HG03432 (cell line): ENCODE data around the gene PLA2G7.
"Not testable (repeated sequence)": the region's sequence is repeated elsewhere in the genome, so short reads cannot be mapped to it uniquely, and the experiment has no call there.

Source experiments
- ATAC-seq: cut with Tn5 transposase; IDR thresholded peaks from one replicate; pipeline ENCODE4 v1.9.1; 2021; ENCODE audit warnings: mild to moderate bottlenecking, moderate library complexity; ENCODE audit not compliant: unreplicated experiment

The PLA2G7 gene

DNA sequence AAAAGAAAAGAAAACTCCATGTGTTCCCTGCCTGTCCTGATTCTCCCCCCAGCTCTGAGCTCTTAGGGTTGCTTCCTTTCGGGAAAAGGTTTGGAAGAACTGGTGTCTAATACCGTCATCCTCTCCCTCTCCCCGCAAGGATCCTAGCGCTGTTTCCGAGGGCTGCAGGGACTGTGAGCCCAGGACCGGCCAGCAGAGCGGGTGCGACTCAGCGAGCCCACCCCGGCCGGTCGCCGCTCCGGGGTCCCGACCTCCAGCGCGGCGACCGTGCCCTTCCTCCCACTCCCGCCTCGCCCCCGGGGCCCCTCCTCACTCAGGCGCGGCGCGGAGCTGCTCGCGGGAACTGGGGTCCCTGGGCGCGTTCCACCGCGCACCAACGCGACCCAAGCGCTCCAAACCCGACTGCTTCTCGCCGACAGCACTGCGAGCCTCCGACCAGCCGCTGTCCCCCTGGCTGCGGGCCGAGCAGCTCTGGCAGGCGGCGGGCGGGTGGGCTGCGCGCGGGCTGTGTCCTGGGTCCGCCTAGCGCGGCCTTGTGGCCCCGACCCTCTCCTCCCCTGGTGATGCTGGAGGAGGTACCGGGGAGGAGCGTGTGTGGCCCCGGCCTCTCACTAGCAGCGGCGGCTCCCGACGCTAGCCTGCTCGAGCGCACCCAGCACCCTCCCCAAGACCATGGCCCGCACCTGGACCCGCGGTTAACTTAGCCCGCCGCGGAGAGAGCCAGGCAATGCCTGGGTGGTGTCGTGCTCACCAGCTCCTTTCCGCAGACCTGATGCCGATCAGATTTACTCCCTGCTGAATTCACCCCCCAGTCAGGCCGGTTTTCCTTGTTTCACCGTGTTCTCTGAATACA is at the start of gene PLA2G7:
Gene PLA2G7, minus strand, starts transcription at position 509 of the 853 bp plus-strand sequence. CDS start 12,484 bp downstream, outside the sequence.
- no peak for ATAC-seq

DNA sequence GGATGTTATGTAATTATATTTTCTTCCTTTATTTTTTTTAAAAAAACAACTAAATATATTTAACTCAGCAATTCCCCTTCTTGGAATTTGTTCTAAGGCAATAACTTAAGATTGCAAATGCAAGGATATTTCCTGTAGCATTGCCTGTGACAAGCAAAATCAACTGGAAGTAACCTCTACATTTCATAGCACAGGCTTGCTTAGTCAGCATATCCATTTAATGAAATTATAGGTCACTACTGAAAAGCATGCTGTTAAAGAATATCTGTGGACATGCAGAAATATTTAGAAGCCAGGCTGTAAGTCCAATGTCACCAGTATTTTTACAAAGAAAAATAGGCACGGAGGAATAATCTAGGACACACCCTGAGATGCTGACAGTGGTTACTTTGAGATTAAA is 49.4 kb upstream of the PLA2G7 start:
- no peak for ATAC-seq

DNA sequence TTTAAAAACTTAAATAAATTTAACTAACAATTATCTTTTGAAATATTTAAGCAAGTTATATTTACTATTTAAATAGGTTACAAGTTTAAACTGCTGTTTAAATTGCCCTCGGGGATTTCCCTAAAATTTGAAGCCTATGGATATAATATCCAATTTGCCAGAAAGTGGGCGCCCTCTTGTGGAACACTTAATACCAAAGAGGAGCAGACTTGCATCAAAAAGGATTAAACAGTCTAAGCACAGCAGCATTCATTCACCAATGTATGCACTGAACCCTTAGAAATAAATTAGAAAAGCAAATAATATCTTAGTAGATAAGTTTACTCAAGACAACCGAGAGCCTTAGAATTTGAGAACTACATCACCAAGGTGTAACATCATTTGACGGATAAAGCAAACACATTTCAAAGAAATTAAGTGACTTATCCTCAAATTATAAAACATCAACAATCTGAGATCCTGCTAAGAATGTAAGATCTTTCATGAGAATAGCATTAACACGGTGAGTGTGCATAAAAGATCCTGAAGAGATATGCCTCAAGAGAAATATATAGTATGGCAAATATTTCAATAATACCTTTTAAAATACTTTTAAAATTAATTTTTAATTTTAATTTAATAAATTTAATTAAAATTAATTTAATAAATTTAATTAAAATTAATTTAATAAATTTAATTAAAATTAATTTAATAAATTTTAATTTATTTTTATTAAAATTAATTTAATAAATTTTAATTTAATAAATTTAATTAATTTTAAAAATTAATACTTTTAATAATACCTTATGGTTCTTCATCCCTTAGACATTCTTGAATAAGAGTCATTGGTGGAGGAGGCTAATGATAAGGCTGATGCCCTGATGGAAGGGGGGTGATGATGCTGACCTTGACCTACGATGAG is 46.6 kb upstream of the PLA2G7 start:
- no peak for ATAC-seq

DNA sequence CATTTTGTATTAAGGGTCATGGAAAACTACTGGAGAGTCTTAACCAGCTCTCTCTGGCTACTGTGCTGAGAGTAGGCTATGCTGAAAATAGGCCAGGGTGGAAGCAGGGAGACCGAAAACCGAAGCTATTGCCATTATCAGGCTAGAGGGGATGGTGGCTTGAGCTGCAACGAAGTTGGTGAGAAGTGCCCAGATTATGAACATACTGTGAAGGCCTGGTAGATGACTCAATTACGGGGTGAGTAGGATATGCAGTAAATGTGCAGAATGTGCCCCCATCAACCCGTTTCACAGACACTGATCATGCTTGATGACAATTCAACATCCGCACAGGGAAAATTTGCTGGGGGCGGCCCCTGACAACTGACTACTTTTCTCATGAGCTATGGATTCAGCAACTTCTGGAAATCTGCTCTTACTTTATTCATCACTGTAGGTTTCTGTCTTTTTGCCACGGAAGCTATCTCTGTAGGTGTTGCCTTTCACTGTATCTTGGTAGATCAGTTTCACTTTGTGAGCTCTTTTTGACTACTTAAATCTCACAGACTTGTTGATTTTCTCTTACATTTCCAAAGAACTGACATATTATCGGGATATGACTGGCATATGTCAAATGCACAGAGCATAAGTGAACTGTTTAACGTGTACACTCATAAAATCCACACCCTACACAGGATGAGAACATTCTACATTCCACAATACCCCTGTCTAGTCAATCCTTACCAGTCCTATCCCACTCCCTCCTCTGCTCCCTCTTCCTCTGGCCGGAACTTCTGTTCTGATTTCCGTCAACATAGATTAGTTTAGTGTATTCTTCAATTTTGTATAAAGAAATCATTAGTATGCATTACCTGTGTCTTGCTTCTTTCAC is 42.5 kb upstream of the PLA2G7 start:
- ATAC-seq = no peak

DNA sequence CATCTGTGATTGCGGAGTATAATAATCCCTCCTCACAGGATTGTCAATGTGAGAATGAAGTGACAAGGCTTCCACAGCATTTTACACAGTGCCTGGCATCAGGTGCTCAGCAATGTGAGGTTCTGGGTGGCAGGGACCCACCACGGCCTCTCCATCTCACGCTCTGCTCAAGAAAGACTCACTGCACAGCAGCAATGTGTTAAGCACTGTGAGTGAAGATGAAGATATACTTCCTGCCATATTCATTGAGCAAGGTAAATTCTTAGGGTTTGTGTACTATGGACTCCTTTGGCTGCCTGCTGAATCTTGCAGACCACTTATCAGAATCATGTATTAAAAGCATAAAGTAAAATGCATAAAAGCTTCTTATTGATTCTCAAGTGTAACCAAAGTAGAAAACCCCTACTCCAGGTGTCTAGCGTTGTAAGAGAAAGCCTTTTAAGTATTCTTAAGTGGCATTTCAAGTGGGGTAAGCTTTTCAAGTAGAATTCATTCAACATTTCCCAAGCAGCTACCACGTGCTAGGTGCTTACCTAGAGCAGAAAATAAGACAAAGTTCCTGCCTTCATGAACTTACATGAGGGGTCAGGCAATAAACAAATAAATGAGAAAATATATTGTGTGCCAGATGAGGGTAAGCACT is 41.0 kb upstream of the PLA2G7 start:
- ATAC-seq = no peak

DNA sequence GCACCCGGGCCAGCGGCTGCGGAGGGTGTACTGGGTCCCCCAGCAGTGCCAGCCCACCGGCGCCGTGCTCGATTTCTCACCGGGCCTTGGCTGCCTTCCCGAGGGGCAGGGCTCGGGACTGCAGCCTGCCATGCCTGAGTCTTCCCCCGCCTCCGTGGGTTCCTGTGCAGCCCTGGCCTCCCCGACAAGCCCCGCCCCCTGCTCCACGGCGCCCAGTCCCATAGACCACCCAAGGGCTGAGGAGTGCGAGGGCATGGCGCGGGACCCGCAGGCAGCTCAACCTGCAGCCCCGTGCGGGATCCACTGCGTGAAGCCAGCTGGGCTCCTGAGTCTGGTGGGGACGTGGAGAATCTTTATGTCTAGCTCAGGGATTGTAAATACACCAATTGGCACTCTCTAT is 39.6 kb upstream of the PLA2G7 start:
- ATAC-seq = not testable (repeated sequence)

DNA sequence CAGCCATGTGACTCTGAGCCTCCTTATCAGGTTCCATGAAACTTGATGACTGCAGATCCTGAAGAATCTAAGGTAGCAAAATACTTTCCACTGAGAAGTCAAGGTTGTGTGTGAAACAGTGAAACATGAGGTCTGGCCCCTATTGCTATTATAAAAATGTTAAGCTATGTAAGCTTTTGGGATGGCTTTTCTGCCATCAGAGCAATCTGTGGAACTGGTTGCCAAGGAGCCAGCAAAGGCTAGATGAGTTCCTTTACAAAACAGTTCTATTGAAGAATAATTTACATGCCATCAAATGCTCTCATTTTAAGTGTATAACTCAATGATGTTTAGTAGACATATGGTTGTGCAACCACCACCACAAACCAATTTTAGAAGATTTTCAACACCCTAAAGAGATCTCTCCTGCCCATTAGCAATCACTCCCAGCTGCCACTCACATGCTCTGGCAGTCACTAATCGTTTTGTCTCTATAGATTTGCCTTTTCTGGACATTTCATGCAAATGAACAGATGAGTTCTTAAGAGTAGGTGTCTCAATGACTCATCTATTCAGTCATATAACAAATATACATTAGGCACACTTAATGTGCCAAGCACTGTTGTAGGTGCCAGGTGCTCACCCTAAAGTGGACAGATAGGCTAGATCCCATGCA is 38.2 kb upstream of the PLA2G7 start:
- ATAC-seq = no peak

DNA sequence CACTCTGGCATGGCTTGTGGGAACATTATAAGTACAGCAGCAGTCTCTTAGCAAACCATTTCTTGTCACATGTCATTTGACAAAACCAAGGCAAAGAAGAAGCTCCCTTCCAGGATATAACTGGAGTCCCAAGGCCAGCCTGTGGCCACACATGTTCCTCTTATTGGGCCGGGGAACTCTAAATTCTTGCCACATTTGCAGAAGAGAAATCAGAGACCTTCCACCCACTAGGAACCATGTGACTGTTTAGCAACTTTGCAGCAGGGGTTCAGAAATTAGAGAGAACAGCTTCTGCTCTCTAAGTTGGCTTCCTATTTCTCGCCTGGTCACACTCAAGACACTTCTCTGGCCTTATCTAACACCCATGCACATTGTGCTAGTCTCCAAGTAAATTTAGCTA is 37.6 kb upstream of the PLA2G7 start:
- peak; percentile 45 for ATAC-seq

DNA sequence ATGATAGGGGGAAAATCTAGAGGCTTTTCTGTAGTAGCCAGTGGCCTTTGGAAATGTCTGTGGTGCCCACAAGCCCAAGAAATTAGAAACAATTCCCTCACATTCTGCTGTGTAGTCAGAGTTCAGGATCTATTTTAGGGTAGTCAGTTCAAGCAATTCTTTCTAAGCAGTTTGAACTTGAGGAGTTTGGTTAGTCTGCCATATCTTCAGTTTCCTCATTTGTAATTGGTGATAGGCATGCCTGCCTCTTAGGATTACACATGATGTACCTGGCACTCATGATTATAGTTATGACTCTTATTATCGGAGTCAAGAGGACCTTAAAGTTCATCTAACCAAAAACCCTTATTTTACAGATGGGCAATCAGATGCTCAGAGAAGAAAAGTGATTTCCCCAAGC is 36.8 kb upstream of the PLA2G7 start:
- no peak for ATAC-seq

DNA sequence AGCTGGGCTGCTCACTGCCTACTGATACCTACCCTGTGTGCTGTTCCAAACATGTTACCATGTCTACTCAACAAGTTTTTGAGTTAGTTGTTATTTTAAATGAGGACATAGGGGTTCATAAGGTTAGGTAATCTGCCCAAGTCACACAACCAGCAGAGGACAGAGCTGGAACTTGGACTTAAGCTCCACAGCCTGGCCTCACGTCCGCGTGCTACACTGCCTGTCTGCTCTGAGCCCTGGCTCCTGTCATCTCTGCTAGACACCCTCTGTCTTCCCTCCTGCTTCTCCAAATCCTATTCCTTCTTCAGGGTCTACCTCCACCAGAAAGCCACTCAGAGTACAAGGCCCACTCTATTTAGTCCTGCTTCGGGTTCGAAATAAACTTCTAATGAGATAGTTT is 29.8 kb upstream of the PLA2G7 start:
- no peak for ATAC-seq

DNA sequence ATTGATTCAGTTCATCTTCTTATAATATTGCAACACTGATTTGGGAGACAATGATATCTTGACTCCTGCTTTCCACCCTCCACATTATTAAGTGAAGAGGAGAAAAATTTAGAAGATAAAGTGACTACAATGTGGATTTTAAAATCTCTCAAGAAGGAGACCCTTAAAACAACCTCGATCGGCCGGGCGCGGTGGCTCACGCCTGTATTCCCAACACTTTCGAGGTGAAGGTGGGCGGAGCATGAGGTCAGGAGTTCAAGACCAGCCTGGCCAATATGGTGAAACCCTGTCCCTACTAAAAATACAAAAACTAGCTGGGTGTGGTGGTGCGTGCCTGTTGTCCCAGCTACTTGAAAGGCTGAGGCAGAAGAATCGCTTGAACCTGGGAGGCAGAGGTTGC is 29.1 kb upstream of the PLA2G7 start:
- not testable (repeated sequence) for ATAC-seq

DNA sequence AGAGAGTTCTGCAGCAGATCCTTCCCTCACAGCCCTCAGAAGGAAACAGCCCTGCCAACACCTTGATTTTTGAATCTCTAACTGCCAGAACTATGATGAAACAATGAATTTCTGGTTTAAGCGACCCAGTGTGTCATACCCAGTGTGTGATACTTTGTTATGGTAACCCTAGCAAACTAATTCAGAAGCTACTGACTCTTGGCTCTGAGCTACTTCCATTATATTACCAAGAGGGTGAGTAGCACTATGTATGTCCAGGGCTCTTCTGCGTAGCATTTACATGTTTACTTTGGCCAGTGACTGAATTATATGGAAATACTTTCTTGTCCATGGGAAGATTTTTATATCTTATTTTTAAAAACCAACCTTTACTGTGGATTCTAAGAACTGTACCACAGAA is 28.3 kb upstream of the PLA2G7 start:
- no peak for ATAC-seq

DNA sequence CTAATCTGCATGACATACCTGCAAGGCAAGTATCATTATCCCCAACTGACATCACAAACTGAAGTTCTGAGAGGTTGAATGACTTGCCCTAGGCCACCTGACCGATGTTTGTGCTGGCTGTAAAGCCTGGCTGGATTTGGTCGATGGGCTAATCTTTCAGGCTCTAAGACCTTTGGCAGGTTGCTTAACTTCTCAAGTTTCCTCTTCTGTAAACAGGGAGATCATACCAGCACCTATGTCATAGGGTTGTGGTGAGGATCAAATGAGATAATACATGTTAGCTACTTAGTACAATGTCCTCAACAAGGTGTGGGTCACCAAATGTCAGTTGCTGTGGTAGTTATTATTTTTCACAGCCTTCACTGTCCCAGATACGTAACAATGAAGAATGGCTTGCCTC is 25.8 kb upstream of the PLA2G7 start:
- no peak for ATAC-seq

DNA sequence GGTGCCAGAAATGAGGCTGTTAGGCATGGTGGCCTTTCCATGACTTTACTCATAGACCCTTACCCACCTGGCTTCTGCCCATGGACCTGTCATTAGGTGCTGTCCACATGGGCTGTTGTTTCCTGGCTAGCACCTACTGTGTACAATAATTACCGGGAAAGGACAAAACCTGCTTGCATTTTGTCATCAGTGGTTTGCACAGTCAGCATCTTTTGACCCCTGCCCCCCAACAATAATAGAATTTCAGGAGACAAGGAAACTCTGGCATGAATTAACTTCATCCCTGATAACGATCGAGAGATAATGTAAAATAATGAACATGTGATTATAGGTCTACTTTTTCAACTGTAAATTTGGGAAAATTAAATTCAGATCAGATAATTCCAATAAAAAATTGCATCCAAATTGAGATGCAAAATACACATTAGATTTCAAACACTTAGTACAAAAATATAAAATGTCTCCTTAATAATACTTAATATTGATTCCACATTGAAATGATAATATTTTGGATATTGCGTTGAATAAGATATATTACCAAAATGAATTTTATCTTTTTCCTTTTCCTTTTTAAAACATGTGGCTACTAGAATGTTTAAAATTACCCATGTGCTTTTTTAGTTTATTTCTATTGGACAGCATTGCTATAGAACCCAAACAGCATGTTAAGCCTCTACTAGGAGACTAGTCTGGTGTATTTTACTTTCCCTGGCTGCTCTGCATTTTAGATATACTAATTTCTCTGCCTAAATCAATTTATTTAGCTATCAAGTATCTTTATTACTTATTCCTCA is 24.0 kb upstream of the PLA2G7 start:
- no peak for ATAC-seq

DNA sequence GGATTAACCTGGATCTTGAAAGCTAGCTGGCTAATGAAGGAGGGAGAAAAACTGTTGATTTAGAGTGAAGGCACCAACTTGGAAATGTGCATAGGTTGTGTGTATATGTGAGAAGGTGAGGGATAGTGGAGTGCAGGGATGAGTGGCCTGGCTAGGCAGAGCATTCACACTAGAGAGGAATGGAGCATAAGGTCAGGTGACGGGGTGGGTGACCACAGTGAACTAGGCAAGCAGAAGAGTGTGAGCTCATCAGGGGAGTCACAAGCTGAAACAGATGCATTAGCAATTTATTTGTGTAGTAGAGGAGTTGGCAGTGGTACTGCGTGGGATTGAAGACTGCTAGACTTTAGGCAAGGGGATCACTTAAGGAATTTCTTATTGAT is 22.0 kb upstream of the PLA2G7 start:
- ATAC-seq = no peak

DNA sequence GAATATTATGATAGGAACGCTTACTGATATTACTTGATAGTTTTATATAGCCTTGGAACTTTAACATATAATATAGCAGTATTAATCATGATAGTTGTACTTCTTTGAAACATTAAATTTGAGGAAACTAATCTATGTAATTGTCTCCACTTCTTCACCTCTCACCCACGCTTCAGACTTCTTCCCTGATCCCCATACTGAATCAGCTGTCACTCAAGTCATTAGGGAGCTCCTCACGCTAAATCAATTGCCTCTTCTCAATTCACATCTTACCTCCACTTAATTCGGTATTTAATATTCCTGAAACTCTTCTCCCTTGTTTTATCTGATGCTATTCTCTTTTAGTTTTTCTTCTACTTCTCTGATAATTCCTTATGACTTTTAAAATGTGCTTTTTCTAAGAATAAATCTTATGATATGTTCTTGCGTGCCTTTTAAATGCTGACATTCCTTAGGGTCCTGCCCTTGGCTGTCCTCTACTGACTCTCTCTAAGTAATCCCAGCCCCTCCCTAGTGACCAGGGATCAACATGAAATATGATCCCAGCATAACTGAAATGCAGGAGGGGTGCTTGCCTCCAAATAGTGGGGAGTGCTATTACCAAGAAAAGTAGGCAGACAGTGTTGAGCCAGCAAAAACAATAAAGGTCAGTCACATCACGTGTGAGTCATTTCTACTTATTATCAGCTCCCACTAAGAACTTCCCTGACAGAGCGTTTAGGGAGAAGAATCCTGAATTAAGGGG is 21.5 kb upstream of the PLA2G7 start:
- ATAC-seq = no peak

DNA sequence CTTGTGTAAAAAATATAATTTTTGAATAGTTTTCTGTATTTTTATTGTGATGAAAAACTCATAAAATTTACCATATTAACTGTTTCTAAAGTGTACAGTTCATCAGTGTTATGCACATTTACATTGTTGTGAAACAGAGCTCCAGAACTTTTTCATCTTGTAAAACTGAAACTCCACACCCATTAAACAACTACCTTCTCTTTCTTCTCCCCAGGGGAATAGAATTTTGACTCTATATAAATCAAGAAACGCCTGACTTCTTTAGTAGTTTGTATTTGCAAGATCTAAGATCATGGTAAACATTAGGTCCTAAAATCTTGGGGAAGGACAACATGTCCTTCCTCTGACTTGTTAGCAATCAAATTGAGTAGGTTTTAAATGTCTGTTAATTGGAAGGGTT is 20.7 kb upstream of the PLA2G7 start:
- ATAC-seq = no peak

DNA sequence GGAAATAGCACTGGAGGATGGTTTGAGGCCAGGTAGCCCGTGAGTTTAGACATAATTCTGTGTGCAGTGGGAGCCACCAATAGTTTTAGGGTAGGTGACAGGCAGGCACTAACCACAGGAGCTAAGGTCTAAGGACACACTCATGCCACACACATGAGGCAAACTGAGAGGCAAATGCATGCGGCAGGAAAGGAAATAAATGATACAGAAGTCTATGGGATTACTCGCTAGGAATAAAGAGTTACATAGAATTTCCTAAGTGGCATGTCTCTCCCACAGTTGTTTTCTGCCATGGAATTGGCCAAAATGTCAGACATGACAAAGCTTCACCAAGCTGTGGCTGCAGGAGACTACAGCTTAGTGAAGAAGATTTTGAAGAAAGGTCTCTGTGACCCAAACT is 16.5 kb upstream of the PLA2G7 start:
- ATAC-seq = no peak

DNA sequence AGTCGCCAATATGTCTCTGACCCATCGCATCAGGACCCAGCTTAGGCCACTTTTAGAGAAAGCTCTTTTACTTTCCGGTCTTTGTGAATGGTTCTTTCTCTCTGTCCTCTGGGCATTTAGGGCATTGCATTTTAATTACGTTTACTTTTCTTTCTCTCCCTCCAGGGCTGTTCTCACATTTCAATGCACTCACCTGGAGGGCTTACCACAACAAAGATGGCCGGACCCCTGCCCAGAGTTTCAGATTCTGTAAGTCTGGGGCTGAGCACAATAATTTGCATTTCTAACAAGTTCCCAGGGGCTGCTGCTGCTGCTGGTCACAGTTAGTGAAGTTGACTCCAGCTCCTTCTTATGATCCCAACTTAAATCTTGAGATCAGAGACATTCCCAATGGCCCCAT is 14.6 kb upstream of the PLA2G7 start:
- no peak for ATAC-seq
